Lung (tissue), 12 donors: ENCODE results near the gene CAPN13. TPM values are rescaled to one million over a fixed set of nuclear protein-coding genes. Genes with fewer than 3 reads are reported as not detected.

Experiments used
- ATAC-seq: fragments of 200-7000 bp; cut with Tn5 transposase; one replicate; pipeline ENCODE4 v1.9.1; 2020; ENCODE audit warnings: moderate number of reproducible peaks; ENCODE audit not compliant: insufficient read depth, low FRiP score
- DNase-seq, 3 donors: peaks; one replicate each; pipeline ENCODE4 v3.0.0-alpha.2; 2013 to 2017
- H3K27ac ChIP-seq, 2 donors: one replicate each; pipeline ENCODE4 v1.5.1; 2013; ENCODE audit warnings: mild to moderate bottlenecking in 2 of 2, moderate library complexity in 2 of 2, control low read depth in 1 of 2, inconsistent platforms in 1 of 2, low read depth in 1 of 2, low read length in 1 of 2
- H3K27me3 ChIP-seq, 3 donors: one replicate each; pipeline ENCODE4 v1.5.1; 2013; ENCODE audit warnings: low read length in 2 of 3; ENCODE audit not compliant: control insufficient read depth in 3 of 3, insufficient read depth in 3 of 3
- H3K36me3 ChIP-seq, 4 donors: one replicate each; pipeline ENCODE4 v1.5.1; 2013; ENCODE audit warnings: low read length in 4 of 4, mild to moderate bottlenecking in 1 of 4, moderate library complexity in 1 of 4; ENCODE audit not compliant: control insufficient read depth in 4 of 4, insufficient read depth in 4 of 4
- H3K4me1 ChIP-seq, 5 donors: one replicate each; pipeline ENCODE4 v1.5.1; 2013; ENCODE audit warnings: low read length in 5 of 5, mild to moderate bottlenecking in 2 of 5, moderate library complexity in 1 of 5; ENCODE audit not compliant: control insufficient read depth in 5 of 5, insufficient read depth in 5 of 5
- H3K4me3 ChIP-seq: one replicate; pipeline ENCODE4 v1.5.1; 2013; ENCODE audit warnings: mild to moderate bottlenecking, control low read depth, moderate library complexity
- H3K9ac ChIP-seq, 2 donors: one replicate each; pipeline ENCODE4 v1.5.1; 2013; ENCODE audit warnings: low read length in 2 of 2, control low read depth in 1 of 2; ENCODE audit not compliant: insufficient read depth in 1 of 2
- H3K9me3 ChIP-seq, 4 donors: one replicate each; pipeline ENCODE4 v1.5.1; 2013; ENCODE audit warnings: low read length in 3 of 4, mild to moderate bottlenecking in 1 of 4, moderate library complexity in 1 of 4; ENCODE audit not compliant: control insufficient read depth in 4 of 4, insufficient read depth in 3 of 4
- CTCF ChIP-seq: IDR thresholded peaks from 2 replicates; pipeline ENCODE4 v1.5.1; 2012; ENCODE audit warnings: mild to moderate bottlenecking; ENCODE audit errors: control extremely low read depth, extremely low read depth
- WGBS, 2 donors: extraction: QIAGEN DNeasy Blood & Tissue Kit; methylation state at CpG; one replicate each; pipeline ENCODE4 v1.1.7; 2013; 5-methylcytosine and 5-hydroxymethylcytosine counted together
- polyA plus RNA-seq, 2 donors: library from polyadenylated mRNA; stranded (reverse); fragments of 200-250 nt; gene quantifications; one replicate each; pipeline ENCODE4 v1.2.1, GENCODE V29; 2013
- total RNA-seq, 2 donors: library from RNA; depleted of rRNA in 1 of 2; stranded (reverse); fragments of >200 nt in 1 of 2; gene quantifications; one replicate each; pipeline ENCODE4 v1.2.1, GENCODE V29; 2014 to 2021
- donor health status: control.
- donor health status: control.
- donor health status: Bipolar disorder and iron deficiency.
- donor health status: healthy.
- donor health status: DM: yes; HTN: yes; CAD: no.

Gene CAPN13
- total and polyA plus RNA-seq, 4 donors, result 6.6 to 31.6 (median 8.2) TPM

GRCh38 chr2:30694286-30695055 is 112.8 kb downstream of the CAPN13 start:
- Histone ChIP-seq H3K9ac (no peak overlapping the region), H3K9me3 (peaks cover 0 to 1% (median 0%) of the 10 kb centered on the region in 4 donors), H3K4me3 (no peak overlapping the region), H3K36me3 (no peaks in the 10 kb centered on the region), H3K27ac (peak overlapping the region; percentile 20 to 36), H3K27me3 (no peaks in the 10 kb centered on the region), H3K4me1 (peaks cover 0 to 16% (median 5%) of the 10 kb centered on the region in 5 donors)
- no peak for ATAC-seq
- peak in 2 of 3 donors; percentile 35 to 76 for DNase-seq
- no peak for TF ChIP-seq CTCF
- 61 to 75% methylated on average over 8 of the region's 8 CpGs for WGBS, 2 donors

- H3K4me3 ChIP-seq, result no peak overlapping the region
- no peak overlapping the region for H3K9ac ChIP-seq
- ATAC-seq, result no peak
- peaks cover 2 to 22% (median 8%) of the 10 kb centered on the region in 5 donors for H3K4me1 ChIP-seq
- 79 to 95% methylated on average over 4 of the region's 4 CpGs for WGBS, 2 donors
- no peak for DNase-seq
- no peaks in the 10 kb centered on the region for H3K27me3 ChIP-seq
- no peak for TF ChIP-seq CTCF
- peak overlapping the region; percentile 13 to 36 for H3K27ac ChIP-seq
- no peaks in the 10 kb centered on the region for H3K36me3 ChIP-seq
- peaks cover 0 to 1% (median 0%) of the 10 kb centered on the region in 4 donors for H3K9me3 ChIP-seq
These were observed 113.4 kb downstream of the CAPN13 start for GRCh38 chr2:30693821-30694281.

GRCh38 chr2:30692829-30693275 is 114.4 kb downstream of the CAPN13 start:
- no peak for ATAC-seq
- peaks cover 0 to 1% (median 0%) of the 10 kb centered on the region in 4 donors for H3K9me3 ChIP-seq
- WGBS, 2 donors, result 35 to 69% methylated on average over 7 of the region's 7 CpGs
- H3K27me3 ChIP-seq, result no peaks in the 10 kb centered on the region
- H3K36me3 ChIP-seq, result no peaks in the 10 kb centered on the region
- no peak for DNase-seq
- no peak overlapping the region for H3K9ac ChIP-seq
- H3K27ac ChIP-seq, result peak overlapping the region; percentile 34 to 48
- no peak overlapping the region for H3K4me3 ChIP-seq
- peaks cover 2 to 29% (median 8%) of the 10 kb centered on the region in 5 donors for H3K4me1 ChIP-seq
- no peak for TF ChIP-seq CTCF
